Measurements from ENCODE around the gene MFAP1.

- TF ChIP-seq CTCF (IDR thresholded peaks at IDR 0.05 in 4 of 5, conservative IDR thresholded peaks at IDR 0.05 in 1 of 5) (no peak), POLR2A (IDR thresholded peaks at IDR 0.05) (no peak)
These were observed 60.6 kb downstream of the MFAP1 start for GRCh38 chr15:43763819-43764446.

Measured in gastrocnemius medialis (tissue), 4 donors.